GM19023 (cell line): ENCODE measurements around the gene NID2.

Source experiments
- ATAC-seq: cut with Tn5 transposase; IDR thresholded peaks from one replicate; pipeline ENCODE4 v1.9.1; 2021; ENCODE audit warnings: mild to moderate bottlenecking, moderate library complexity; ENCODE audit not compliant: unreplicated experiment

NID2 gene

GRCh38 chr14:52055167-52055566, 13.7 kb downstream of the NID2 start:
- no peak for ATAC-seq

GRCh38 chr14:52054678-52055077, 14.2 kb downstream of the NID2 start:
- ATAC-seq = no peak

- no peak for ATAC-seq
Observed at GRCh38 chr14:52053044-52053443, 15.8 kb downstream of the NID2 start.

GRCh38 chr14:52052288-52052943, 16.4 kb downstream of the NID2 start:
- no peak for ATAC-seq

- no peak for ATAC-seq
Observed at GRCh38 chr14:52051871-52052270, 17.0 kb downstream of the NID2 start.

GRCh38 chr14:52051251-52051650, 17.6 kb downstream of the NID2 start:
- no peak for ATAC-seq

- ATAC-seq = no peak
Observed at GRCh38 chr14:52049721-52050588, 18.9 kb downstream of the NID2 start.

- no peak for ATAC-seq
Observed at GRCh38 chr14:52049271-52049670, 19.6 kb downstream of the NID2 start.

GRCh38 chr14:52048641-52049204, 20.1 kb downstream of the NID2 start:
- no peak for ATAC-seq

GRCh38 chr14:52048116-52048515, 20.7 kb downstream of the NID2 start:
- no peak for ATAC-seq

- ATAC-seq = no peak
Observed at GRCh38 chr14:52046376-52046917, 22.4 kb downstream of the NID2 start.

- no peak for ATAC-seq
Observed at GRCh38 chr14:52044791-52045522, 23.9 kb downstream of the NID2 start.

GRCh38 chr14:52043690-52044089, 25.2 kb downstream of the NID2 start:
- ATAC-seq = no peak

GRCh38 chr14:52042371-52043289, 26.2 kb downstream of the NID2 start:
- no peak for ATAC-seq

- no peak for ATAC-seq
Observed at GRCh38 chr14:52040598-52040997, 28.3 kb downstream of the NID2 start.

GRCh38 chr14:52039124-52039815, 29.6 kb downstream of the NID2 start:
- no peak for ATAC-seq

- no peak for ATAC-seq
Observed at GRCh38 chr14:52033101-52033642, 35.7 kb downstream of the NID2 start.

- no peak for ATAC-seq
Observed at GRCh38 chr14:52032204-52032801, 36.6 kb downstream of the NID2 start.

- ATAC-seq = no peak
Observed at GRCh38 chr14:52031781-52032180, 37.1 kb downstream of the NID2 start.
